ENCODE data around the gene CAPN2.

CAPN2 gene

GRCh38 chr1:223741861-223742260, 29.5 kb downstream of the CAPN2 start:
- no peak overlapping the region for H3K4me3 ChIP-seq (ENCODE audit: low read length)
- peak; percentile 95 for DNase-seq (ENCODE audit: low read depth)
- TF ChIP-seq CTCF (IDR thresholded peaks at IDR 0.05; ENCODE audit: insufficient read depth, low read depth, low read length, missing control alignments): no peak

DNA sequence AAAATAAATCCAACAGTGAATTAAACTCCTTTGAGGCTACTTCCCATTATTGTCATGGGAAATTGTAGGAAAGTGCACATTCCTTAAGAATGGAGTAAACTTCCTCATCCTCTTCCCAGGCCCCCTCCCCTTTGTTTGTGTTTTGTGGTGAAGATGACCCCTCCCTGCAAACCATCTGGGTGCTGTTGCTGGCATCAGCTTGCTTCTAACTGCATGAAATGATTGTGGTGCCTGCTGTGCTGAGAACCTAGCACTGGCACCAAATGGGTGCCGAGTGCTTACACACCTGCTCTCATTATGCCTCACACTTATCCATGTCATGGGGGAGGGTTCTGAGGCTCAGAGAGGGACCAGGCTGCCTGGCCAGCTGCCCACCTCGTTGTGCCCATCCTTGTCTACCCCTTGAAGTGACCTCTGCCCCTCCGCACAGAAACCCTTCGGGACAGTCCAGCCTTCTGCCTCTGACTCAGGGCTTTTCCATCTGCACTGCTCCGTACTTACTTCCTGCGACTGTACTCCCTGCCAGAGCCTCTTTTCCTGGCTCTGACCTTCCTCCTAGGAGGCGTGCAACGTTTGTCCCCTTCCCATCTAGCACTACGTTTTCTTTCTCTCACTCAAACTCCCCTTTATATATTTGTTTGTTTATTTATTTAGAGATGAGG, 30.6 kb downstream of the CAPN2 start:
- no peak for DNase-seq (ENCODE audit: low read depth)
- no peak overlapping the region for H3K4me3 ChIP-seq (ENCODE audit: low read length)
- no peak for TF ChIP-seq CTCF (IDR thresholded peaks at IDR 0.05; ENCODE audit: insufficient read depth, low read depth, low read length, missing control alignments)

DNA sequence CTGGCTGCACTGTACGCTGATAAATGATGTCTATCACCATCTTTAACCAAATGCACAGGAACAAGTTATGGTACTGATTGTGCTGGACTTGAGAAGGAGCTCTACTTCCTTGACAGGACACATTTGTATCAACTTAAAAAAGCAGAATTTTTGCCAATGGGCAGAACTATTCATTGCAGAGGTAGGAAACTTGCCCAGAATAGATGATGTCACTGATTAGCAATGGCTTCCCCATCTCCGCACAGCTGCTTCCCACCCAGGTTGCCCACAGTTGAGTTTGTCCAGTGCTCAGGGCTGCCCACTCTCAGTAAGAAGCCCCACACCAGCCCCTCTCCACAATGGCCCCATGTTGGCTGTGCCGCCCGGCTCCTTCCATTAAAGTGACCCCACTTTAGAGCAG, 33.4 kb downstream of the CAPN2 start:
- no peak for DNase-seq (ENCODE audit: low read depth)
- no peak for TF ChIP-seq CTCF (IDR thresholded peaks at IDR 0.05; ENCODE audit: insufficient read depth, low read depth, low read length, missing control alignments)
- H3K4me3 ChIP-seq (ENCODE audit: low read length): no peak overlapping the region

- no peak overlapping the region for H3K4me3 ChIP-seq (ENCODE audit: low read length)
- TF ChIP-seq CTCF (IDR thresholded peaks at IDR 0.05; ENCODE audit: insufficient read depth, low read depth, low read length, missing control alignments): no peak
- DNase-seq (ENCODE audit: low read depth): no peak
Measured at GRCh38 chr1:223747838-223748335, 35.5 kb downstream of the CAPN2 start.

GRCh38 chr1:223748405-223748772, 36.0 kb downstream of the CAPN2 start:
- no peak for DNase-seq (ENCODE audit: low read depth)
- H3K4me3 ChIP-seq (ENCODE audit: low read length): no peak overlapping the region
- TF ChIP-seq CTCF (IDR thresholded peaks at IDR 0.05; ENCODE audit: insufficient read depth, low read depth, low read length, missing control alignments): no peak

DNA sequence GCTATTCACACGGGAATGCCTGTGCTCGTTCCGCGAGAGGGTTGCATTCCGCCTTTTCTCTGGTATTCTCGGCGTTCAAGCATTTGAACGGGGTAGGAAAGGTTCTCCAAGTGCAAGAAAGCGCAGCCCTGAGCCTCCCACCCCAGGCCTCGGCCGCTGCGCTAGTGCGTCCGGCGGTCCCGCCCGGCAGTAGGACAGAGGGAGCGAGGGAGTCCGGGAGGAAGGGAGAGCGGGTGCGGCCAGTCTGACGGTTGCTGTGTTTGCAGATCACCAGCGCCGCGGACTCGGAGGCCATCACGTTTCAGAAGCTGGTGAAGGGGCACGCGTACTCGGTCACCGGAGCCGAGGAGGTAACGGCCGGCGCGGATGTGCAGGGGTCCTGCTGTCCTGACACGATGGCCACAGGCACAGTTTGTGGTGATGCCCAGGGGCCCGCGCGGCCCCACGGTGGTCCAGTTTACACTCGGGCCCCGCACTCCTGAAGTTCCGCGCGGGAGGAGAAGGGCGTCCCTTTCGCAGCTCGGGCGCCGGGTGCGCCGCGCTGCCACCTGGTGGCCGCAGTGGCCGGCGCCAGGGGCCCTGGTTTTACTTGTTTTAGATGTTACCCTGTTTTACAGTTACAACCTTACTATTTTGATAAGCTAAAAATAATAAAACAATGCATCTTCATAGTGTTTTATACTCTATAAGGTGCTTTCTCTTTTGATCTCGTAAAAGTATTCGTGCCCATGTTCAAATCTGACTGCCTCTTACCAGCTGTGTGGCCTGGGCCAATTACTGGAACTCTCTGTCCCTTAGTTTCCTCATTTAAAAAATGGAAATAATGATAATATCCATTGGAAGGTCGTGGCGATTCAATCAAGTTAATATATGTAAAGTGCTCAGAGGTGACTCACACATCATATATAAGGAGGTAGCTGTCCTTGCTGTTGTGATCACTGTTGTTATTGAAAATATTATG, 36.7 kb downstream of the CAPN2 start:
- TF ChIP-seq CTCF (IDR thresholded peaks at IDR 0.05; ENCODE audit: insufficient read depth, low read depth, low read length, missing control alignments): peak; percentile 60
- no peak overlapping the region for H3K4me3 ChIP-seq (ENCODE audit: low read length)
- peak; percentile 46 for DNase-seq (ENCODE audit: low read depth)

Measured in epithelial cell of esophagus (primary cell).